ENCODE results near the gene LSM3.

LSM3 gene

GRCh38 chr3:14242490-14243311 lies 64.1 kb downstream of the LSM3 start:
- DNase-seq, result no peak

- no peak for DNase-seq
These were observed 65.2 kb downstream of the LSM3 start for GRCh38 chr3:14243782-14244181.

DNA sequence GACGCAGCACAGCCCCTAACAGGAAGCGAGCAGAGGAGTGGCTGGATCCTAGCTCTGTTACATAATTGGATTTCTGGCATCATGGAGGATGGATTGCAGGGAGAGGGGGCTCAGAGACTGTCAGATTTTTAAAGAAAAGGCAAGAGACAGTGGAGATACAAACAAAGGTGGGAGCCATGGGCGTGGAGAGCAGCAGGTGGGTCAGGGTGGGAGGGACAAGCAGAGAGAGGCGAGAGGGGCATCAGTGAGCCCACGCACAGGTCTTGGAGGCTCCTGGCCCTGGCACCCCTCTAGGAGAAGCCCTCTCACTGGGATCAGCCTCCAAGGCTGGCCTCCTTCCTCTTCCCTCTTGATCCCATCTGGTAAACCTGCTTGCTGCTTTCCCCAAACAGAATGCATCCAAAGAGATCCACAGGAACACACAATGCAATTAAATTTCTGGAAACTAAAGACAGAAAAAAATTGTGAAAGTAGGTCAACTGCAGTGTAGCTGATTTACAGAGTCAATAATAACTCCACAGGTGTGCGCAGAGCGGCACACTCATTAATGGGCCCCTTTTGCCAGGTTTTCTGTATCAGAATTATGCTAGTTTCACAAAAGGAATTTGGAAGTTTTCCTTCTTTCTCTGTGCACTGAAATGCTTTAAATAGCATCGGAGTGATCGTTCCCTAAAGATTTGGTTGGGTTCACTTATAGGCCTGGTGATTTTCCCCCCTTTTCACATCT lies 66.1 kb downstream of the LSM3 start:
- DNase-seq, result no peak

DNA sequence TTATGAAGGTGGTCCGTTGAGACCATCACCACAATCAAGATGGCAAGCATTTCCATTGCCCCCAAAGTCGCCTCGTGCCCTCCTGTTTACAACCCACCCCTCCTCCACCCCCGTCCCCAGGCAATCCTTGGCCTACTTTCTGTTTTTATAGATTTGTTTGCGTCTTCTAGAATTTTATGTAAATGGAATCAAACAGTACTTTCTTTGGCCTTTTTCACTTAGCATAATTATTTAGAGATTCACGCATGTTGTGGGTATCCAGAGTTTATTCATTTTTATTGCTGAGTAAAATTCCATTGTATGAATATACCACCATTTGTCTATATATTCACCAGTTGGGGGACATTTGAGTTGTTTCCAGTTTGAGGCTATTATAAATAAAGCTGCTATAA lies 66.6 kb downstream of the LSM3 start:
- no peak for DNase-seq

DNA sequence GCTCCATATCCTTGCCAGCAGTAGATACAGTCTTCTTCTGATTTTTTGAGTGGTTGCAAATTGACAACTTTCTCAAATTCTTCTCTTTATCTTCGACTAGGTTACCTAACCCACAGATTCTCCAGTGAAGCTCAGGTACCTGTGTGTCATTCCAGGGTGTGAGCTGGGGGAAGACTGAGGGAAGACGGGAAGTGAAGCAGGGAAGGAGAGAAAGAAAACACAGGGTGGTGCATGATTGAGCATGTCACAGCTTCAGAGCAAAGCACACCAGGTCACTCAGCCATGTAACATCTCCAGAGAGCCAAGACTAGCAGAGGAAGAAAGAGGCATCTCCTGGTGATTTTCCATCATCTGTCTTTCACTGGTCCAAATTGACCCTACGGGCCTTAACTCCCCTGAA lies 67.2 kb downstream of the LSM3 start:
- no peak for DNase-seq

GRCh38 chr3:14246414-14246813 lies 67.8 kb downstream of the LSM3 start:
- no peak for DNase-seq

GRCh38 chr3:14248477-14248848 lies 69.8 kb downstream of the LSM3 start:
- no peak for DNase-seq

DNA sequence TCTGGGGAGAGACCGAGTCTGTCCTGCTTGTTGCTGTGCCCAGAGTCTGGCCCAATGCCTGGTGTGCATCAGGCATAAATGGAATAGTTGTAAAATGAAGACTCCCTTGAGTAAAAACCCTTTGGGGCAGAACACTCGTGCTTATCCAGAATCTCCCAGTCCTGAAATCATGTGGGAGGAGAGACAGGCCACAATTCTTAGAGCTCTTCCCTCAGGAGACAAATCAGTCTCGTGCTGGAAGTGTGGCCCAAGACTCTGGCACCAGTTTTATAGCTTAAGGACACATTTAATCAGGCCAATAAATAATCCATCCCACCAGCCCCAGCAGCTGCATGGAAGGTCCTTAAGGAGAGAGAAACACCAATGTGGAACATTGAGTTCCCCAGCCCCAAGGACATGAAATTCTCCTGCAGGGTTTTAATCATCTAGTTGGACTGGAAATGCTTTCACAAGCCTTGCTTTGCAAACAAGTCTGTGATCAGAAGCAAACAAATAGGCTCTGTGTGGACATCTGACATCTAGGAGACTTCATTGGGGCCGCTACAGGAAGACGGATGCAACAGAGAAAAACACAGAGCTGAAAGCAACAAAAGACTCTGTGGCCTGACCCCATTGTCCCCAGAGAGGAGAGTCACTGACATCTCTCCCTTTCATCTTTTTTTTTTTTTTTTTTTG lies 70.4 kb downstream of the LSM3 start:
- DNase-seq, result no peak

Data from activated T-cell treated with anti-CD3 and anti-CD28 coated beads for 4 hours (primary cell).